HL-60/S4 treated with phorbol 12-myristate 13-acetate at 8.2 ng/mL for 4 days and 3 days (cell line): ENCODE measurements around the gene CDA.
"Not testable (repeated sequence)": the region's sequence is repeated elsewhere in the genome, so short reads cannot be mapped to it uniquely, and the experiment has no call there.

Source experiments
- in situ Hi-C: fragments of 300-500 bp; cut with MboI; formaldehyde crosslinking; loops from 2 replicates; pipeline ENCODE4 v1.15.0; 2022; ENCODE audit warnings: low sequenced_read_pairs

The CDA gene

DNA sequence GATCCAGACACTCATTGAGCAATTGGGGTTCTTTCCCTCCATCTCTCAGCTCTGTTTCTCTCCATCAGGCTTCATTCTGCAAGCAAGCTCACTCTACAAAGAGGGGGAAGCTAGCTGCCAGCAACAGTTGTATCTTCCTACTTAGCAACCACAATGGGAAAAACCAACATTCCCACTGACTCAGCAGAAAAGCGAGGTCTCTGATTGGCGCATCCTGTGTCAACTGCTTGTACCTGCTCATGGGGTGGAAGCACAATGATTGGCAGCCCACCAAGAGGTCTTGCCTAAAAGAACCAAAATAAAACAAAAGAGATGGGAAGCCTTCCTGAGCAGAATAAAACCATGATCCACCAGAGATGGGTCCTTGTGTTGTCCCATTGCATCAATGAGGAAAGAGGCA lies 4.0 kb upstream of the CDA start:
- in situ Hi-C loops, result no loop called here

GRCh38 chr1:20586953-20587660 lies 1.8 kb upstream of the CDA start:
- in situ Hi-C loops, result no loop called here

DNA sequence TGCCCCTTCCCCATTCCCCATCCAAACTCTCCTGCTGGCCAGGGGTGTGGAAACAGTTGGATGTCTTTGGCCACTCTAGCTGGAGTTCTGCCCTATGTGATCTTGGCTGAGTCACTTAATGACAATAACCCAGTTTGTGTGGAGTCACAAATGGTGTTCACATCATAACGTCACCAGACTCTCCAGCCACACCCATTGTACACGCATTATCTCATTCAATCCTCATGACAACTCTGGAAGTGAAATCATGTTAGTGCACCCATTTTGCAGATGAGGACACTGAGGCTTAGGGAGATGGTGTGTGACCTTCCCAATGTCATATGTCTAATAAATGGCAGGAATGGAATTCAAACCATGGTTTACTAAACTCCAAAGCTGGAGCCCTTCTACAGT lies 1.2 kb upstream of the CDA start:
- in situ Hi-C loops, result no loop called here

- in situ Hi-C loops, result no loop called here
Observed at GRCh38 chr1:20589331-20590278, 708 bp downstream of the CDA start.

DNA sequence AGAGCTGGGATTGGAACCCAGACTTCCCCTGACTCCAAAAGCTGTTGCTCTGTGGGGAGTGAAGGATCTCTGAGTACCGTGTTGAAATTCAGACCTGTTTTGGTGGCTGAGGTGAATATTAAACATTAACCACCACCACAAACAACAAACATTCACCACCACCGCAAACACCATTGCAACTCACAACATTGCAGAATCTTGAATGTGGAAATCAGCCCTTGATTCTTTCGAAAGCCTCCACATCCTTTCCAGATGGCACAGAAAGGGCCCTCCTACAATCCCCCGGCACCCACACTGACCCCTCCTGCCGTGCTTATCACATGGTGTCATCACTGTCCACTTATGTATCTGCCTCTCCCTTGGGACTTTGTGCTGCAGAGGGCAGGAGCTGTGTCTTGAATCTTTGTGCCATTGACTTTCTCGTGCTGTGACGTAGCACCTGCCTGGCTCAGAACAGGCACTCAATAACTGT lies 1.4 kb downstream of the CDA start:
- in situ Hi-C loops, result no loop called here

DNA sequence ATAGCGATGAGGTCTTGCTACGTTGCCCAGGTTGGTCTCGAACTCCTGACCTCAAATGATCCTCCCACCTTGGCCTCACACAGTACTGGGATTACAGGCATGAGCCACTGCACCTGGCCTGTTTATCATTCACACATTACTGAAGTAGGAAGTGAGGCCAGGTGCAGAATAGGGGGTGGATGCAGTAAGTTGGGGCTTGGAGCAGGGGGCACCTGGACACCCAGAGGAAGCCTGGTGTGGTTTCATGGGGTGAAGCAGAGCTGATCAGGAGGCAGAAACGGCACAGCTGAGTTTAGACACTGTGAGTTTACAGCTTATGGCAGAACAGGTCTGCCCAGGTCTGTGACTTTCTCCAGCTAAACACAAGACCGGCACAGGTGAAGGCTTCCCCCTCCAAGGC lies 4.9 kb downstream of the CDA start:
- in situ Hi-C loops, result no loop called here

DNA sequence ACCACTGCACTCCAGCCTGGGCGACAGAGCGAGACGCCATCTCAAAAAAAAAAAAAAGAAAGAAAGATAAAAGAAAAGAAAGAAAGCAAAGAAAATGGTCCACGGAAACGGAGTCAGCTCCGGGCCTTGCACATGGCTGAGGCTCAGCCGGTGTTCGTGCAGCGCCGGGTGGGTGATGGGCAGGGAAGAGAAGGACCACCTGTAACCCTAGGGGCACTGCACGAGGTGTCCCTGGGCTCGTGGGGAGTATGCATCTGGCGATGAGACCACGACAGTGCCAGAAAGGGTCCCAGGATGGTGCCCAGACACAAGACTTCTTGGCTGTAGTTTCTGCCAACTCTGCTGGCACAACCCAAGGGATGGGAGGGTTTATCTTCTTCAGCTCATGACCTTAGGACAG lies 5.8 kb downstream of the CDA start:
- in situ Hi-C loops, result no loop called here

GRCh38 chr1:20596106-20596505 lies 7.2 kb downstream of the CDA start:
- in situ Hi-C loops, result no loop called here

DNA sequence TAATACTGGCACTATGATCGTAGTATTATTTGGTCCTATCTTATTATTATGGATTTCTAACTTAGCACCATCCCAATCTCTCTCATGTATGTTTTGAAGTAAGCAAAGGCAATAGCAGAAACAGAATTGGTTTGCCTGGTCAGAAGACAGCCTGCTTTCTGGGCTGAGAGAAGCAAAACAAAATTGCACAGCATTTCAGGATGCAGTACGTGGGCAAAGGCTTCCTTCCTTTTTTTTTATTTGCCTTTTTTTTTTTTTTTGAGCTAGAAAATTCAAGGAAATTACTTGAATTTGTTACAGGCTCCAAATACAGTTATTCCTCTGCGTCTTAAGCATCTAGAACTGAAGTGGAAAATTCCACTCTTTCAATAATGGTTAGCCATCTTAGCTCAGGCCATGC lies 8.8 kb downstream of the CDA start:
- in situ Hi-C loops, result no loop called here

DNA sequence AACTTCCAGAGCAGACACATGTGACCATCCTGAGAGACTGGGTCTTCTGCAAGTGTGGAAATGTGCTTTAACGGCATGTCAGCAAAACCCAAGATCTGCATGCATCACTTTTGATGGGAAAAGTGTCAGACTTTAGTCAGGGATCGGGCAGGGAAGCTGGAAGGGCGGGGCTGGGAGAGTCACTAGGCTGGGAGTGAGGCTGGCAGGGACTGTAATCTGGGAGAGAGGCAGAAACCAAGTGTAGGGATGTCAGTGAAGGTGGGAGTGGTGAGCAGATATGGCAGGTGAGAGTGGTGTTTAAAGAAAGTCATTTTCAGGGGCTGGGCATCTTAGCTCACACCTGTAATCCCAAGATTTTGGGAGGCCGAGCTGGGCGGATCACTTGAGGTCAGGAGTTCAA lies 11.3 kb downstream of the CDA start:
- in situ Hi-C loops, result no loop called here

DNA sequence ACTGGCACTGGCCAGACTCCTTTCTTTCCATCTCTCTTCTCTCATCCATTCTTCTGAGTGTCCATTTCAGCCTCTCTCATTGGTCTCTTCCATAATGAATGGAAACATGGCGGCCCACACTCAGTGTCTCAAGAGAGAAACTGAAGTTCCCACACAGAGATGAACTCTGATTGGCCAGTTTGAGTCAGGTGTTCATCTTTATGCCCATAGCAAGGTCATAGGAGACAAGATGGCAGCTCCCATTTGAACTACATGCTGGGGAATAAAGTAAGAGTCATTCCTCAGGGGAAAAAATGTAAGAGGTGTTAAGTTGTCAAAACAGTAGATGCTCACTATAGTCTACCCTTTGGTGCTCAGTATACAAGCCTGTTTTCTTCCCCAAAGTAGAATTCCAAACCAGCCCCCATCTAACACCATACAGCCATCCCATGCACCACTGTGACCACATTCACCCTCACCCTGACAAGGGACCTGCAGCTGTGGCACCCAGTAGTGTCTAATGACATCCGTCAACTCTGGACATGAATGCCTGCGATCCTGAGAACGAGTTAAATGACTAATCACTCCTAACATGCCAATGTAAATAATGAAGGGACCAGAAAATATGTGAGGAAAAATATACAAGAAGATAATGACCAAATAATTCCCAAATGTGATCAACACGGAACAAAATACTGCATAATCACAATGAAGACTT lies 12.4 kb downstream of the CDA start:
- in situ Hi-C loops, result no loop called here

DNA sequence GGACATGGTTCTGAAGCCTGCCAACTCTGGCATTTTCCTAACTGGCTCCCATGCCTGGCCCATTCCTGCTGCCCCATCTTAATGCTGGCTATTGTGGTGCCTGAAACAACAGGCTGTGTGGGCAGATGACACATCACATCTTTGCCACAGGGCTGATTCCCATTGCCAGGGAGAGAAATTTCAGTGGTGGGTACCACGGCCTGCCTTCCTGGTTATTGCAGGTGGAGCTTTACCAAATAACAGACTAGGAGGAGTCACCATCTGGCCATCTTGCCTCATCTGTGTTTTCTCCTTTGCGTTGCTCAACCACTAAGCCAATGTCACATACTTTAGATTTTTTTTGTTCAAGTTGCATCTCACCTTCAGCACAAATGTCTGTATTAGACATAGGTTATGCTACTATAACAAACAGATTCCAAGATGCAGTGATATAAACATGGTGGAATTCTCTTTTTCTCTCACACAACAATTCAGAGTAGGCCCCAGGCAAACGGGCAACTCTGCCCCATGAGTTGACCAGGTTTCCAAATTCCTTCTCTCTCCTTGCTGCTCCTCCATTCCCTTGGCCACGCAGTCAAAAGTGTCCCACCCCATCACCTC lies 14.1 kb downstream of the CDA start:
- in situ Hi-C loops, result no loop called here

GRCh38 chr1:20603504-20604464 lies 14.9 kb downstream of the CDA start:
- in situ Hi-C loops, result no loop called here

- in situ Hi-C loops, result no loop called here
Observed at GRCh38 chr1:20604678-20605077, 15.8 kb downstream of the CDA start.

- in situ Hi-C loops, result not testable (repeated sequence)
Observed at GRCh38 chr1:20606801-20607570, 18.1 kb downstream of the CDA start.

- in situ Hi-C loops, result no loop called here
Observed at GRCh38 chr1:20609541-20609940, 20.6 kb downstream of the CDA start.

DNA sequence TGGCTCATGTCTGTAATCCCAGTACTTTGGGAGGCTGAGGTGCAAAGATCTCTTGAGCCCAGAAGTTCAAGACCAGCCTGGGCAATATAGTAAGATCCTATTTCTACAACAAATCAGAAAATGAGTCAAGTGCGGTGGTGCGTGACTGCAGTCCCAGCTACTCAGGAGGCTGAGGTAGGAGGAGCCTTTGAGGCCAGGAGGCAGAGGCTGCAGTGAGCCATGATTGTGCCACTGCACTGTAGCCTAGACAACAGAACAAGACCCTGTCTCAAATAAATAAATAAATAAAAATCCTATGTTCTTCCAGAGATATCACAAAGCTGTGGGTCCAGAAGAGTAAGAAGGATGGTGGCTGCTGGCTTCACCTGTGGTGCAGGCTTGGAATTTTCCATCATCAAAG lies 22.1 kb downstream of the CDA start:
- in situ Hi-C loops, result no loop called here

GRCh38 chr1:20611652-20612051 lies 22.8 kb downstream of the CDA start:
- in situ Hi-C loops, result no loop called here

GRCh38 chr1:20612221-20612746 lies 23.4 kb downstream of the CDA start:
- in situ Hi-C loops, result no loop called here
